ENCODE results near the gene ADGRF4. TPM values are rescaled to one million over a fixed set of nuclear protein-coding genes. Genes with fewer than 3 reads are reported as not detected.

The ADGRF4 gene
- total and polyA plus RNA-seq, 2 of the 8 experiments (the other 6 are each of a cell fraction or from before 2014, with no cell fraction given): 0.02 TPM; not detected in 1

GRCh38 chr6:47729457-47729856 lies 31.1 kb downstream of the ADGRF4 start (continued):
- no peak for TF ChIP-seq CHD7 (IDR thresholded peaks at IDR 0.05; ENCODE audit: insufficient replicate concordance, low read length)
- no peak for TF ChIP-seq CEBPB (IDR thresholded peaks at IDR 0.05; ENCODE audit: low read depth, low read length)
- TF ChIP-seq ASH2L (IDR thresholded peaks at IDR 0.05; ENCODE audit: low read length): no peak
- TF ChIP-seq POLR2AphosphoS5 (IDR thresholded peaks at IDR 0.05; ENCODE audit: low read depth, low read length): no peak
- TF ChIP-seq TAF7 (optimal IDR thresholded peaks at IDR 0.05; ENCODE audit: borderline replicate concordance, low read depth, low read length): no peak
- no peak for TF ChIP-seq SP1 (IDR thresholded peaks at IDR 0.05; ENCODE audit: low read depth, low read length)
- TF ChIP-seq SIX5 (IDR thresholded peaks at IDR 0.05; ENCODE audit: low read depth, low read length): no peak
- no peak for TF ChIP-seq KDM4A (IDR thresholded peaks at IDR 0.05; ENCODE audit: low read depth, low read length, severe bottlenecking)
- TF ChIP-seq TBP (IDR thresholded peaks at IDR 0.05; ENCODE audit: low read depth, low read length): no peak
- no peak for TF ChIP-seq CTBP2 (IDR thresholded peaks at IDR 0.05; ENCODE audit: borderline replicate concordance, insufficient read depth, insufficient read length, low read length)
- no peak for TF ChIP-seq ATF2 (IDR thresholded peaks at IDR 0.05; ENCODE audit: low read length)

Data from H1 (cell line).